HL-60/S4 (cell line): ENCODE data around the gene FMNL3.
"Not testable (repeated sequence)": the region's sequence is repeated elsewhere in the genome, so short reads cannot be mapped to it uniquely, and the experiment has no call there.

Experiments
- in situ Hi-C: fragments of 300-500 bp; cut with MboI; formaldehyde crosslinking; loops from 2 replicates; pipeline ENCODE4 v1.14.3; 2022; ENCODE audit warnings: low sequenced_read_pairs

Gene FMNL3

GRCh38 chr12:49609059-49609874, 97.9 kb downstream of the FMNL3 start:
- in situ Hi-C loops: no loop called here

DNA sequence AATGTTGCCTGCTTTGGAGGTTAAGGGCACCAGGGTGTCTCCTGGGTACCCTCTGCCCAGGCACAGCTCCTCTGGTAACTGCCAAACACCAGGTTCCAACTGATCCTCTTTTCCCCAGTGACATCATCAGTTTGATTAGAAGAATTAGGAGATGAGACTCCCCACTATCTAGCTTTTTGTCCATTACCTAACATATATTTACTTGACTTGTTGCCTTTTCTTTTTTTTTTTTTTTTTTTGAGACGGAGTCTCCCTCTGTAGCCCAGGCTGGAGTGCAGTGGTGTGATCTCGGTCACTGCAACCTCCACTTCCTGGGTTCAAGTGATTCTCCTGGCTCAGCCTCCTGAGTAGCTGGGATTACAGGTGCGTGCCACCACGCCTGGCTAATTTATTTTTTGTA, 101.7 kb downstream of the FMNL3 start, which contains the start of gene FAM186B:
Gene FAM186B (minus strand): TSS at position 101 of the 400 bp plus-strand sequence. CDS start 162 bp downstream, outside the sequence.
- in situ Hi-C loops: not testable (repeated sequence)

DNA sequence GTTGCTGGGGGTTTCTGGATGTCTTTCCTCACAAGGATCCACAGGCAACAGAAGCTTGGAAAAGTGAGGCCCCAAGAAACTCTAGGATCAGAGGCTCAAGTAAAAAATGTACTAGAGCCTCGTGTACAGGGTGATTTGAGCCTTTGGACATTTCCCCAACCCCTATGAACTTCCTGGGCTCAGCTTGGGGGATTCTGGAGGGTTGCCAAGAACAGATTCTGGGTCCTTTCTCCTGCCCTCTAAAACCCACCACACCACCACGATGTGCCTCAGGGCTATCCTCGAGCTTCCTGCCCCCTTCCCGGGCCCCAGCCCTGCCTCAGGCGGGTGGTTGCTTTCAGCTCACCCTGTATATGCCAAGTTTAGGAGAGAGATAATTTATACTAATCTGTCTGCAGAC, 102.3 kb downstream of the FMNL3 start:
- in situ Hi-C loops: no loop called here

- in situ Hi-C loops: no loop called here
Measured at GRCh38 chr12:49603721-49604120, 103.5 kb downstream of the FMNL3 start.

- in situ Hi-C loops: no loop called here
Measured at GRCh38 chr12:49599961-49600360, 107.2 kb downstream of the FMNL3 start.

GRCh38 chr12:49598527-49598926, 108.7 kb downstream of the FMNL3 start:
- in situ Hi-C loops: no loop called here

DNA sequence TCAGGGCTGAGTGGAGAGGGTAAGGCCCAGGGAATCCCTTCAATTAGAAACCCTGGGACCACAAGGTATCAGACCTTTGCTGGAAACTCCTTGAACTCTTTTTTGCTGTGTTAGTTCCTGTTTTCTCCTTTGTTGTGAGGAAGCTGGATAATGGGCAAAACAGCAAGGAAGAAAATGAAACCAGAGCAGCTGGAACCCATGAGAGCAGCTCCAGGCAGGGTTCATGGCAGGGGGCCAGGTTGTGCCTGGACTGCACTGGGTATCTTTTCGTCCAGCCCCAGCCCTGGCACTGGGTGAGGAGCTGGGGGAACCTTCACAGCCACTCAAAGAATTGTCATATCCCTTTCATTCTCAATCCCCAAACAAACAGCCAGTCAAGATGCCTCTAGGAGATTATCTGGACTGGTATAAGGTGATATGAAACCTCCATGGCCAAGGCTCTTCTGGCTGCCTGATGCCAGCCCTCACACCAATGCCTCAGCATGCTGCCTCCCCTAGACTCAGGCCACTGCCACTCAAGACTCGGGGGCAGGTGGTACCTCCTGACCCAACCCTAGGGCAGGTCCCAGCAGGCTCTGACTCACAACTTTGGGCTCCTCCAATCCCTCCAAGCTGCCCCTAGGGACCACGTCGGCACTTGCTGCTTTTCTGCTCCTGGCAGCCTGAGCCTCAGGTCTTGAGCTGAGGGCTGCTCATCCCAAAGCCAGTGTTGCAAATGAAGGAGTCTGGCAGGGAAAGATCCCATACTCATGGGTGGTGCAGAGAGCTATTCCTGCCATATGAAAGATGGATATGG, 118.3 kb downstream of the FMNL3 start:
- in situ Hi-C loops: no loop called here

DNA sequence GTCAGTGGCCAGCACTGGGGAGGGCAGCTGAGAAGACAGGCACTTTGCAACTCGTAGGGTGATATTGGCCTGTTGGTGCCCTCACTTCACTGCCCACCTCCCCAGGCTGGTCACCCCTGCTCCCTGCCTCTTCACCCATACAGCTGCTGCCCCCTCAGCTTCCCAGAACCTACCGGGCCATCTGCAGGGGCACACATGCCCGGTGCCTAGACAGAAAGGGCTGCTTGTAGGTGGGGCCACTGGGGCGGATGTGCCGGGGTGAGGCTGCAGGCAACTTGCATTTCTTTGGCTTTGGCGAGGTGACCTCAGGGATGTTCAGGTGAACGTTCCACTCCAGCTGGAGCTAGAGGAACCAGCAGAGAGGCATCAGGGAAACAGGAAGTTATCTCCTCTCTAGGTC, 118.9 kb downstream of the FMNL3 start:
- in situ Hi-C loops: no loop called here

- in situ Hi-C loops: no loop called here
Measured at GRCh38 chr12:49587174-49587908, 119.9 kb downstream of the FMNL3 start.
